GM12865 (cell line): ENCODE measurements around the gene RPRD1A.
"Not testable (repeated sequence)": the region's sequence is repeated elsewhere in the genome, so short reads cannot be mapped to it uniquely, and the experiment has no call there.

Experiments used
- DNase-seq: peaks from one replicate; pipeline ENCODE4 v3.0.0; 2010; ENCODE audit warnings: low read depth
- H3K4me3 ChIP-seq: 2 replicates; pipeline ENCODE4 v1.5.1; 2011; ENCODE audit warnings: mild to moderate bottlenecking, low read depth, low read length, control low read depth
- CTCF ChIP-seq: IDR thresholded peaks from 2 replicates; pipeline ENCODE4 v1.5.1; 2011; ENCODE audit warnings: low read length, control low read depth, low read depth, inconsistent platforms; ENCODE audit not compliant: insufficient read depth; ENCODE audit errors: missing control alignments

RPRD1A gene, protein sequence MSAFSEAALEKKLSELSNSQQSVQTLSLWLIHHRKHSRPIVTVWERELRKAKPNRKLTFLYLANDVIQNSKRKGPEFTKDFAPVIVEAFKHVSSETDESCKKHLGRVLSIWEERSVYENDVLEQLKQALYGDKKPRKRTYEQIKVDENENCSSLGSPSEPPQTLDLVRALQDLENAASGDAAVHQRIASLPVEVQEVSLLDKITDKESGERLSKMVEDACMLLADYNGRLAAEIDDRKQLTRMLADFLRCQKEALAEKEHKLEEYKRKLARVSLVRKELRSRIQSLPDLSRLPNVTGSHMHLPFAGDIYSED

DNA sequence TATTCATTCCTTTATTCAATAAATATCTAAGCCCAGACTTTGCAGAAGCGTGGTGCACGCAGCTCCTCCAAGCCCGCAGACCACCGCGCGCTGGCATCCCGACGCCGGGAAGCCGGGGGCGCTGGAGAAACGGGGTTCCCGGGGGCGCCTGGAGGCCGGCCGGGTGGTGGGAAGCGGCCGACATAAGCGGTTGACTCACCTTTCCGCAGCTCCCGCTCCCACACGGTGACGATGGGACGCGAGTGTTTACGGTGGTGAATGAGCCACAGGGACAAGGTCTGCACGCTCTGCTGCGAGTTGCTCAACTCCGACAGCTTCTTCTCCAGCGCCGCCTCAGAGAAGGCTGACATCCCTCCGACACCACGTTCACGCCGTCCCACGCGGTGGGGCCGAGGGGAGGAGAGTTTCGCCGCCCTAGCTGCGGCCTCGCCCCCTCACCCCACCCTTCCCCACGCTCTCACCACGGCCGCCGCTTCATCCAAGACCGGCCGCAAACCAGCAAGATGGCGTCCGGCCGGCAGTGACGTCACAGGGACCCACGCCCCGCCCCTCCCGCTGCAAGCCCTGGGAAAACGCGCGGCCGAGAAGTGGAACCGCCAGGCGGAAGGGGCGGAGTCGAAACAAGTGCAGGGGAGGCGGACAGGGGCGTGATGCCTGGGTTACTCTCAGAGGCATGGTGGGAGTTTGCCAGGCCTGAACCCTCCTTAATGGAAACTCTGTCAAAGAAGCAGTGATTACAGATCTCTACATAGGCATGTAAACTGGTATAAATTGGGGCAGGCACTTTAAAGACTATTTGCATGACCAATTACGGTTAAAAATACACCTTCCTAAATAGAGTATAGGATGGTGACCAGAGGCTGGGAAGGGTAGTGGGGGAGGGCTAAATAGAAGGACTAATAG is at the start of gene RPRD1A:
TSS of gene RPRD1A (minus strand) at position 505 of the 903 bp plus-strand sequence. CDS start at position 350, 155 bp downstream.
- H3K4me3 ChIP-seq: peak within 1 kb of the TSS; percentile 77
- DNase-seq: peak; percentile 98
- TF ChIP-seq CTCF: no peak

DNA sequence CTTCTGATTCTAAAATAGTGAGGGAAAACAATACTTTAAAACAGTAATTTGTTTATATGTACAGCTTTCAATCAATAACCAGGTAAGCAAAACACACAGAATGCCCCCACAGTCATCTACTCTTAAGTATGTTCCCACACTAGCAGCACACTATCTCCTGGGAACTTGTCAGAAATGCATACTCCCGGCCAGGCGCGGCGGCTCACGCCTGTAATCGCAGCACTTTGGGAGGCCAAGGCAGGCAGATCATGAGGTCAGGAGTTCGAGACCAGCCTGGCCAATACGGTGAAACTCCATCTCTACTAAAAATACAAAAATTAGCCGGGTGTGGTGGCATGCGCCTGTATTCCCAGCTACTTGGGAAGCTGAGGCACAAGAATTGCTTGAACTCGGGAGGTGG is 49.4 kb upstream of the RPRD1A start:
- H3K4me3 ChIP-seq, DNase-seq: not testable (repeated sequence)

DNA sequence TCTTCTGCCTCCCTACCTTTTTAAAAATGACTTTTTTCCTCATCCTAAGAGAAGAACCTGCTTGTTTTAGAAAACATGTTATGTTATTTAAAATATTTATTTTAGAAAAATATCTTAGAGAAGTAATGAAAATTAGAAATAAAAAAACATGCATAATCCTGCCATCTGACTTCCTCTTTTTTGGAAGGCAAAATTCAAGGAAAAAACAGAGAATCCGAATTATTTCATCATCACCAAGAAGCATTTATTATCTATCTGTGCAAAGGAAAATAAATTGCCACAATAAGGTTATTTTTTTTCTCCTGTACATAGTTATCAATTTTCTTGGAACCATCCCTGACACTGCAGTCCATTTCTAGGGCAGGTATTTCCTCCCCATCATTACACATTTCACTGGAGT is 47.4 kb upstream of the RPRD1A start:
- DNase-seq: no peak
- no peak for TF ChIP-seq CTCF

GRCh38 chr18:36114251-36114650 is 46.9 kb upstream of the RPRD1A start:
- H3K4me3 ChIP-seq: no peak overlapping the region
- no peak for DNase-seq
- no peak for TF ChIP-seq CTCF

More for the DNA sequence above, 47.4 kb upstream of the RPRD1A start:
- no peak overlapping the region for H3K4me3 ChIP-seq

DNA sequence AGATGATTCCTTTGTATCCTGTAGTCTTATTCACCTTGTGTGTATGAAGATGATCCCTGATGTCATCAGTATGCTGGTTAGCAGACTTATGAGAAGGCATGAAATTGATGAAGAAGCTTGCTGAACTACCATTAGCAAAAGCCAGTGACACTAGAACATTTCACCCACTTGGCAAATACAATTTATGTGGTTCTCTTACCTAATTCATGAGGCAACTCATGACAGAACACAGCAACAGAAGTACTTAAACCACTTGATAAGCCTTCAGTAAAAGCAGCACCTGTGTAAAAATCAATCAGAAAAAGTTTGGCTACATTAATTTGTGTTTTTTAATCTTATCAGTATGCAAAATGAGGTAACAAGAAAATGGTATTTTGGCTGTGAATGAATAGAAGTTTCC is 44.9 kb upstream of the RPRD1A start:
- DNase-seq: no peak
- no peak overlapping the region for H3K4me3 ChIP-seq
- no peak for TF ChIP-seq CTCF

DNA sequence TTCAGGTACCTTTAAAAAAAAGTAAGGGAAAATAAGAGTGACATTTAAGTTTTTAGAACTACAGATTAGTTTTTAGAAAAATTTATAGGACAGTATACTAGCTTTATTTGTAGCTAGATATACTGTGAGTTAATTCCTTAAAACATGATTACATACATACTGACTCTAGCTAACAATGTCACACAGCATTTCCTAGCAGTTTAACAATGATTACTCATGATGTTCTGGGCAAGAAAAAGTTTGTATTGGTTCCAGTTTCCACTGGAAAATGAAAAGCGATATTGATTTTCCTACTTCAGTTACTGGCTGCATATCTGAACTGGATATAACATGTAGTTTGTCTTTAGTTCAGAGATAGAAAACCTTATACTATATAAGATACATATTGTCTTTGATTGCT is 42.4 kb upstream of the RPRD1A start:
- no peak for DNase-seq

More for the DNA sequence above, 42.4 kb upstream of the RPRD1A start:
- TF ChIP-seq CTCF: no peak
- no peak overlapping the region for H3K4me3 ChIP-seq
